HG03108 (cell line): Measurements from ENCODE around the gene DBF4.
"Not testable (repeated sequence)": the region's sequence is repeated elsewhere in the genome, so short reads cannot be mapped to it uniquely, and the experiment has no call there.

Source experiments
- ATAC-seq: cut with Tn5 transposase; IDR thresholded peaks from one replicate; pipeline ENCODE4 v1.9.1; 2021; ENCODE audit warnings: moderate library complexity; ENCODE audit not compliant: unreplicated experiment

The DBF4 gene, protein sequence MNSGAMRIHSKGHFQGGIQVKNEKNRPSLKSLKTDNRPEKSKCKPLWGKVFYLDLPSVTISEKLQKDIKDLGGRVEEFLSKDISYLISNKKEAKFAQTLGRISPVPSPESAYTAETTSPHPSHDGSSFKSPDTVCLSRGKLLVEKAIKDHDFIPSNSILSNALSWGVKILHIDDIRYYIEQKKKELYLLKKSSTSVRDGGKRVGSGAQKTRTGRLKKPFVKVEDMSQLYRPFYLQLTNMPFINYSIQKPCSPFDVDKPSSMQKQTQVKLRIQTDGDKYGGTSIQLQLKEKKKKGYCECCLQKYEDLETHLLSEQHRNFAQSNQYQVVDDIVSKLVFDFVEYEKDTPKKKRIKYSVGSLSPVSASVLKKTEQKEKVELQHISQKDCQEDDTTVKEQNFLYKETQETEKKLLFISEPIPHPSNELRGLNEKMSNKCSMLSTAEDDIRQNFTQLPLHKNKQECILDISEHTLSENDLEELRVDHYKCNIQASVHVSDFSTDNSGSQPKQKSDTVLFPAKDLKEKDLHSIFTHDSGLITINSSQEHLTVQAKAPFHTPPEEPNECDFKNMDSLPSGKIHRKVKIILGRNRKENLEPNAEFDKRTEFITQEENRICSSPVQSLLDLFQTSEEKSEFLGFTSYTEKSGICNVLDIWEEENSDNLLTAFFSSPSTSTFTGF

GRCh38 chr7:87876040-87876868 lies at the start of gene DBF4, which contains the start of gene SLC25A40:
Gene DBF4, plus strand, starts transcription at chr7:87876493. Its CDS starts 240 bp downstream, at chr7:87876733.
Gene SLC25A40, minus strand, starts transcription at chr7:87876360. Its CDS starts 17,633 bp downstream, at chr7:87858727.
- peak; percentile 89 for ATAC-seq

DNA sequence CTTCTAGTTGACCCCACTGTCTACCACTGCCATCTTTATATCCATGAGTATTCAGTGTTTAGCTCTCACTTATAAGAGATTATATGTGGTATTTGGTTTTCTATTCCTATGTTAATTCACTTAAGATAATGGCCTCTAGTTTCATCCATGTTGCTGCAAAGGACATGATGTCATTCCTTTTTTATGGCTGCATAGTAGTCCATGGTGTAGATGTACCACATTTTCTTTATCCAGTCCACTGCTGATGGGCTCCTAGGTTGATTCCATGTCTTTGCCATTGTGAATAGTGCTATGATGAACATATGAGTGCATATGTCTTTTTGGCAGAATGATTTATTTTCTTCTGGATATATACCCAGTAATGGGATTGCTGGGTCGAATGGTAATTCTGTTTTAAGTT lies 47.9 kb upstream of the DBF4 start:
- not testable (repeated sequence) for ATAC-seq

DNA sequence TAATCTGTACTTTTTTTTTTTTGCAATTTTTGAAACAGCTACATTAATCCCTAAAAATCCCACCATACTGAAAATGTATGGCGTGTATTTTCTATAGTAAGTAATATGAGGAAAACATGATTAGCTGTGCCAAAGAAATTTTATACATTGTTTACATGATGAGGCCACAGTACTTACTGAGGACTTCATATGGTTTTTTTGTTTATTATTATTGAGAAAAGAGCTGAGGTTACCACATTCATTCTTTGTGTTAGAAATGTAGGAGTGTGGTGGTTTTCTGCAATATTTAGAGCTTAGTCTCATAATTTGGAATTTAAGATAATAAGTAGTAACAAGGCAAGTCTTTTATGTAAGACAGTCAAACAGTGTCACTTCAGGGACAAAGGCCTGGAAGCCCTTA lies 45.2 kb upstream of the DBF4 start:
- ATAC-seq = no peak

GRCh38 chr7:87833130-87833529 lies 43.2 kb upstream of the DBF4 start:
- no peak for ATAC-seq

- no peak for ATAC-seq
Observed at GRCh38 chr7:87837597-87837996, 38.7 kb upstream of the DBF4 start.

DNA sequence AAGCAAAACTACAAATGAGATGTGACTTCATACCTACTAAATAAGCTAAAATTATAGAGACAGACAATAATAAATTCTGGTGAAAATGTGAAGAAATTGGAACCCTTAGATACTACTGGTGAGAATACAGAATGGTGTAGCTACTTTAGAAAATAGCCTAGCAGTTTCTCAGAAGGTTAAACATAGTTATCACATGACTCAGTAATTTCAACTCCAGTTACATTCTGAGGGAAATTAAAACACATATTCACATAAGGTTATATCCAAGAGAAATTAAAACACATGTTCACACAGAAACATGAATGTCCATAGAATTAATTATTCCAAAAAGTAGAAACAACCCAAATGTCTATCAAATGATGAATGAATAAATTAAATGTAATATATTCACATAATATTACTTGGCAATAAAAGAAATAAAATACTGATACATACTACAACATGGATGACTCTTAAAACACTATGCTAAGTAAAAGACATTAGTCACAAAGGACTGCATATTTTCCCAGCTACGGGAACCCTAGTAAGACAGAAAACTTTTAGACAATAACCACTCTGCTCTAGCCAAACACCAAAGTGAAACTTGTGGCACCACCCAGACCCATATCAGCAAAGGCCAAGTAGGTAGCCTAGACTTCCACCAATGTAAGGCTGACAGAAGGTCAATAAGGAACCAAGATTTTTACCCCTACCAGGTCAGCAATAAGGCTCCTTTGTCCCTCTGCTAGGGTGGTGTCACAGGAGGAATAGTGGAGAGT lies 25.3 kb upstream of the DBF4 start:
- ATAC-seq = no peak

DNA sequence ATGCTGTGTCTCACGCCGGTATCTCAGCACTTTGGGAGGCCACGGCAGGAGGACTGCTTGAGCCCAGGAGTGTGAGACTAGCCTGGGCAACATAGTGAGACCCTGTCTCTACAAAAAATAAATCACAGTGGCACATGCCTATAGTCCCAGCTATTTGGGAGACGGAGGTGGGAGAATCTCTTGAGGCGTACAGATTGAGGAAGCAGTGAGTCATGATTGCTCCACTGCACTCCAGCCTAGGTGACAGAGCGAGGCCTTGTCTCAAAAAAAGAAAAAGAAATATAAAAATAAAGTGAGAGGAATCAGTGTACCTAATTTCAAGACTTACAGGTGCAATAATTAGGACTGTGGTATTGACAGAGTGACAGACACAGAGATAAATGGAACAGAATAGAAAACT lies 24.0 kb upstream of the DBF4 start:
- ATAC-seq = no peak

DNA sequence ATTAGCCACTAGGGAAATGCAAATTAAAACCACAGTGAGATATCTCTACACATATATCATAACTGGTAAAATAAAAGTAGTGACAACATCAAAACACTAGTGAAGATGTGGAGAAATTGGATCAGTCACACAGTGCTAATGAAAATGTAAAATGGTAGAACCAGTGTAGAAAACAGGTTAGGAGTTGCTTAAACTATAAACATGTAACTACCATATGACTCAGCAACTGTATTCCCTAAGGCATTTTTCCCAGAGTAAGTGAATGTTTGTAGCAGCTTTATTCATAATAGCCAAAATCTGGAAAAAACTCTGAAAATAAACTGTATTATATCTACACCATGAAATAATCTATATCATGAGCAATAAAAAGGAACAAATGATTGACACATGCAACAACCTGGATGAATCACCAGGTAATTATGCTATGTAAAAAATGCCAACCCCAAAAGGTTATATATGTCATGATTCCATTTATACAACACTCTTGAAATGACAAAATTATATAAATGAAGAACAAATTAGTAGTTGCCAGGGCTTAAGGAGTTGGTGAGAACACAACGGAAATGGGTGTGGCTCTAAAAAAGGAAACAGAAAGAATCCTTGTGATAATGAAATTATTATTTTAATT lies 22.9 kb upstream of the DBF4 start:
- no peak for ATAC-seq

DNA sequence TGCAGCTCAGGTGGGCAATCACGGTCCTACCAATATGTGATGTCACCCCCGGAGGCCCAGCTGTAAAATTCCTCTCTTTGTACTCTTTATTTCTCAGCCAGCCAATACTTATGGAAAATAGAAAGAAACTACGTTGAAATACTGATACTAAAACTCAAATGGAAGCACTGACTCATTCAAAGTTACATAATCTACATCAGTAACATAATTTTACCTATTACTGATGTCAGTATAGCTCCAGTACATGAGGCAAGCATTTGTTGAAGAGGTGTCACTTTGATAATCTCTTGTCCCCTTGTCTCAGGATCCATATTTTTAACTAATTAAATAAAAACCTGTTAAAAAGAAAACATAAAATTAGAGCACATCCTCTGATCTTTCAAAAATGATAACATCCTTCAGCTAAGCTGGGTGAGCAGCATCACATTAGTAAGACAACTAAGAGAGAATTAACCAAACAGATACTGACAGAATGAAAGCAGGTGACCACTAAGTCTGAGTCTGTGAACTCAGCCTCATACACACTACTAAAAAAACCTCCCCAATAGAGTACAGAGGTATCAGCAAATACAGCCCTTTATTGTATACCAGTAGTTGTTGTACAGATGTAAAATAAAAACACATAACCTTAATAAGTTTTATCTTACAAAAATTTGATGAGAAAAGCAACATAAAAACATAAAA lies 17.7 kb upstream of the DBF4 start:
- no peak for ATAC-seq

GRCh38 chr7:87866089-87866488 lies 10.2 kb upstream of the DBF4 start:
- ATAC-seq = no peak

DNA sequence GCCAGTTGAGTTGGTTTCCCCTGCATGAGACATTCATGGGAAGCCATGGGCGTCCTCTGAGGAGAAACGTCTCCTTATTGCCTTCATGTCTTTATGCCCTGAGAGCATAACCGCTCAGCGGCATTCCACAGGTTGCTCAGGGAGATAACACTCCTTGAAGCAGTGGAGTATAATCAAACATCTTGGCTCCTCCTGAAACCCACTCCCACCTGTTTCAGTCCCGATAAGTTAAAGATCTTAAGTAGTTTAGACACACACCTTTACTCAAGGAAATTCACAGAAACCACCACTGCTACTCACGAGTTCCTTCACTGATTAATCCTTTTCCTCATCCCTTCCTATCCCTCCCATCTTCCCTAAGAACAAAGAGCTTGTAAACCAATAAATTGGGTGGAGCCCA lies 9.8 kb upstream of the DBF4 start:
- not testable (repeated sequence) for ATAC-seq

DNA sequence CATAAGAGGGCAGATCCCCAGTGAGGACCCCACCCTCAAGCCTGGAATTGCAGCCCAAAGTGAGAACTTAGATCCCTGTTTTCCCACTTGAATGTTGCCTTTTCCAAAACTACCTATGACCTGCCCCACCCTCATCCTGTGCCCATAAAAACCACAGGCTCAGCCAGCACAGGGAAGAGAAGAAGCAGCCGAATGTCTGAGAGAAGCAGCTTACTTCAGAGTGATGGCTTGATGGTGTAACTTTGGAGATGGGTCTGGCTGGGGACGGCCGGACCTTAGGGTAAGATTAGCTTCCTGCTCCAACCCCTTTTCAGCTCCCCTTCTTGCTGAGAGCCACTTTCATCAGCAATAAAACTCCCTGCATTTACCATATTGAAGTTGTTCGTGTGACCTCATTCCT lies 5.8 kb upstream of the DBF4 start:
- ATAC-seq = no peak

DNA sequence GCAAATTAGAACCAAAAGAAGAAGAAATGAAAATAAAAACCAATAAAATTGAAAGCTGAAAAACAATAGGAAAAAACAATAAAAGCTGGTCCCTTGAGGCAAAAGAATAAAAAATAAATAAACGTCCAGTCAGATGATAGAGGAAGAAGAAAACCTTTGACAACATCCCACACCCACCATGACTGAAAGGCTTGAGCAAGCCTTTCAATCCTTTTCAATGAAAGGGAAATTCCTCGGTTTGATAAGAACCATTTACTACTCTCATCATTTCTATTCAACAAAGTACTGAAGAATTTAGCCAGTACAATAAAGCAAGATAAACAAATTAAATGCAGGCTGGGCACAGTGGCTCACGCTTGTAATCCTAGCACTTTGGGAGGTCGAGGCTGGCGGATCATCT lies 3.9 kb upstream of the DBF4 start:
- ATAC-seq = no peak

- ATAC-seq = not testable (repeated sequence)
Observed at GRCh38 chr7:87873328-87873727, 3.0 kb upstream of the DBF4 start.

GRCh38 chr7:87874066-87874465 lies 2.2 kb upstream of the DBF4 start:
- ATAC-seq = no peak

DNA sequence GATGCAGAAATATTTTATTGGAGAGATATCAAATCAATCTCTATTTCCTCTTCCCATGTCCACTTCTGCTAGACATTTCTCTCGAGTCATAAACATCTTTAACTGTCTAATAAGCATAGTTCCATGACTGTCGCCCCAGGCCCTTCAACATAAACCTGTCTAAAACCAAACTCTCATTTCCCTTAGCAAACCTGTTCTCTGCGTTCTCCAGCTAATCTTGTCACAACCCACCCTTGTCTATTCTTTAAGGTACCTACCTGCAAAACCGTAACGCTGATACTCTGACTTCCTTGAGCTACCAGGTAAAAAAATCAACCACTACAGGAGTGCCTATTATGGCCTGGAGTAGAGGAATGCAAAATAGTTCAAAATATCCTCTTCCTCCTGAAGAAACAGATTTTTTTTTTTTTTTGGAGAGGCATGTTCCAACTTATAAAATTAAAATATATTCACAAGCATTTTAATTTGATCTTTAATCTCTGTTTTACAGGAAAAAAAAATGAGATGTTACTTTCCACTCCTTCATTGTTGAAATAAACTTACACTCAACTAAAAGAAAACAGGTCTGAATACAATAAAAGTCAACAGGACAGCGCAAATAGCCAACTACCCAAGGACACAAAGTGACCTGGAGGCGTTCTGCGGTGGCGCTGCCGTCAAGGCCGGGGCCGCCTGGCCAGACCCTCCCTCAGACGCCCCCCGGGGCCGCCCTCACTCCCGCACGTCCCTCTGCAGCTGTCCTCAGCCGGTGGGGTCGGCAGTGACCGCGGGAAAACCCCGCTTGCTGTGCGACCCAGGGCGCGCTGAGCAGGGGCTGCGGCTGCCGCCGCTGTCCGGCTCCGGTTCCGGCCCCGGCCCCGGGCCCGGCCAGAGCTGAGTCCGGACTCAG lies 898 bp upstream of the DBF4 start:
- peak; percentile 7 for ATAC-seq

DNA sequence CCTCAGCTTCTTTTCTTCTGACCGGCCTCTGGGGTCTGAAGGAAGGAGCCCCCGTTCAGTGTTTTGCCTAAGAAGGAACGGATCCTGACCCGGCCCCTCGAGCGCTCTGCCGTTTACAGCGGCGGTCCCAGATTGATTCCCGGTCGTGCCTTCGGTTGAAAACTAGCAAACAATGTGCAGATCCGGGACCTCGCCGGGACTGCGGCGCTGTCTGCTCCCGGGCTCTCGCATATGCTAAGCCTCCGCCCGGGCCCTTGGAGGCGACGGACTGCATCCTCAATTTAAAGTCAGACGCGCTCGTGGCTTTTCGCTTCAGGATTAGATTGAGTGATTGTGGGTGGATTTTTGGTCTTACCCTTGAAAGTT lies 559 bp downstream of the DBF4 start:
- no peak for ATAC-seq

DNA sequence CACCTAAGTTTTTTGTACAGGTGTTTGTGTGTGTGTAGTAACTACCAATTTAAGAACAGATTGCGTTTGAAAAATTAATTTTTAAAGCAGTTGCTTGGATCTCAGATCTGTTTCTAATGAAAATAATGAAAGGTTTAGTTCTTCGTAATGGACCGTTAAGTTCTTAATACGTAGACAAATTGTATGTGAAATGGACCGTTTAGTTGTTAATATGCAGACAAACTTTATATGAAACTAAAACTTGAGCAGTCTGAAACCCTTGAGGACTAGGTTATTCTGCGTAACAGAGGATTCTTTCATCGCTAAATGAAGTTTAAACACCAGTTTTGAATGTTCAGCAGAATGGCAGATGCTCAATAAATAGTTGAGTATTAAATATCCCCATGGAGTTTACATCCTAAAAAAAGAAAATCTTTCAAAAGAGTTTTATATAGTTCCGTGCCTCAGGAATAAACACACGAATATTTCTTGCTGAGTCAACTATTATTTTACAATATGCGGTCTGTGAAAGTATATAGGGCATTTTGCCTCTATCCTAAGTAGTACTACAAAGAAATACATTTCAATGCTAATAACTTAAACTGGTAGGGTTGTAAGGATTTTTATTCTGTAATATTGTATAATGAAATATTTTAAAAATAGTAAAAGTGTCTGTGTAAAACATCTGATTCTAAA lies 1.2 kb downstream of the DBF4 start:
- ATAC-seq = no peak
